HG02938 (cell line): ENCODE results near the gene UPK3BL1.
A peak's percentile ranks its signal among the peaks of the same experiment; 100 is the strongest.
"Not testable (repeated sequence)": the region's sequence is repeated elsewhere in the genome, so short reads cannot be mapped to it uniquely, and the experiment has no call there.

Source experiments
- ATAC-seq: cut with Tn5 transposase; IDR thresholded peaks from one replicate; pipeline ENCODE4 v1.9.1; 2021; ENCODE audit warnings: mild to moderate bottlenecking, moderate library complexity; ENCODE audit not compliant: unreplicated experiment

The UPK3BL1 gene

DNA sequence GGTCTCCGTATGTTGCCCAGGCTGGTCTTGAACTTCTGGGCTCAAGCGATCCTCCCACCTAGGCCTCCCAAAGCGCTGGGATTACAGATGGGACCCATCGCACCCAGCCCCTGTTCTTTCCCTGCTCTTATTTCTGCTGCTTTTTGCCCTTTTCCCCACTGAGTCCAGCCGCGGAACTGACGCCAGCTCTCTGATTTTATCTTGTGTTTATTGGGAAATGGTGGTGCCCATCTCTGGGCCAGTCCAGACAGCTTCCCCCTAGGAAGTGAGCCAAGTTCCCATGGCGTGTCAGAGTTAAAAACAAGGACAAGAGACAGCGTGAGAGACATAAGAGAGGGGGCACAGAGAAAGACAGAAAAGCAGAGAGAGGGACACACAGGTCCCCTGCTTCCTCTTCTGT is 12.0 kb downstream of the UPK3BL1 start:
- ATAC-seq: not testable (repeated sequence)

DNA sequence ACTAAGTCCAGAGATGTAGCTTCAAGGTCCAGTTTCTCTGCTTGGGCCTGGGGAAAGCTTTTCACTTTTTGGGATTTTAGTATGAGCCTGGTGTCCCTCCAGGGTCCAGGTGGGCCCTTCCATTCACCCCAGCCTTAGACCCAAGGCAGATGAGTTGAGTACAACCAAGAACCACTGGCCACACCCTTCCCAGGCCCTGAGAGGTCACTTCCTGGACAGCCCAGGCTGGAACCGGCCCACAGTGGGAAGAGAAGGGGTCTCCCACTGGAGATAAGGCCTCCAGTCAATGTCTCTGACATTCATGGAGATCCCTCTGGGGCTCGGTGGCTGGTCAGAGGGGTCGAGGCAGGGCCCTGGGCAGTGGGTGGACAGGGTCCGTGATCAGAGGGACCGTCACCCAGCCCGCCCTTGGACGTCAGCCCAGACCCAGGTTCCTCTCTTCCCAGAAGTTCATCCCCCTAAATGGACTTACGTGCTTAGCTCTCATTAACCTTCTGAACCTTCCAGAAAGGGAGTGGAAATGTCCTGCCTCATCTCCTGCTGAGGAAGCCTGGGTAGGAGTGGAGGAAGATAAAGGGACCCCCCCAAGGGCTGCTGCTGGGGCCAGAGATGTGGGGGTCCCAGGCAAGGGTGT is 15.2 kb downstream of the UPK3BL1 start:
- not testable (repeated sequence) for ATAC-seq

GRCh38 chr7:102618122-102618521 is 24.5 kb downstream of the UPK3BL1 start:
- not testable (repeated sequence) for ATAC-seq

GRCh38 chr7:102616507-102617125 is 26.0 kb downstream of the UPK3BL1 start, which contains the start of gene RASA4:
TSS of gene RASA4 (minus strand) at chr7:102616756. CDS start at chr7:102616689, 67 bp downstream.
- ATAC-seq: peak; percentile 46

DNA sequence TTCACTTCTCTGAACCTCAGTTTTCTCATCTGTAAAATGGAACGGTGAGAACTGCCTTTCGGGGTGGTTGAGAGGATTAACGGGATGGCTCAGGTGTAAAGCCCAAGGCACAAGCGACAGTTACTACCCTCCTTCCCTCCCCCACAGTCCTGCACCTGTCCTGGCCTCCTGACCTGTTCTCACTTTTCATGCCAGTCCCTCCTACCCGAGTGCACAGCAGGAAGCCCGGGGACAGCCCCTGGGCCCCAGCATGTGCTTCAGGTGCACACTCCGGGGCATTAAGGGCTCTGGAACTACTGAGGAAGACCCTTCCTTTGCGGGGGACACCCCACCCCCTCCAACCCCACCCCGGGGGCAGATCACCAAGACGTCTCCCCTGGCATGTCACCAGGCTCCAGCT is 26.7 kb downstream of the UPK3BL1 start:
- not testable (repeated sequence) for ATAC-seq

DNA sequence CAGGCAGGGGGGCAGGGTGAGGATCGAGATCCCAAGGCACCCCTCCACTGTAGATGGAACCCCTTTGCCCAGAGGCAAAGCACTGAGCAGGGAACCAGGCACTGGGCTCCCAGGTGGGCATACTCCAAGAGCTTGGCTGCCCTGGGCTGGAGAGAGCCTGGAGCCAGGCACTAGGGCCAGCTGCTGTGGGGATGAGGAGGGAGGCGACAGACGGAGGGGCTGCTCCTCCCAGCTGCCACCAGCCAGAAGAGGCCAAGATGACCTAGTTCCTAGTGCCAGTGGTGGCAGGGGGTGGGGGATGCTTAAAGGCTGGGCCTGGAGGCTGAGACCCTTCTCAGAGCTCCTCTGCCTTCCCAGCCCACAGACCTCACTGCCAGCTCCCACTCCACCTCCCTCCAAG is 27.7 kb downstream of the UPK3BL1 start:
- not testable (repeated sequence) for ATAC-seq

DNA sequence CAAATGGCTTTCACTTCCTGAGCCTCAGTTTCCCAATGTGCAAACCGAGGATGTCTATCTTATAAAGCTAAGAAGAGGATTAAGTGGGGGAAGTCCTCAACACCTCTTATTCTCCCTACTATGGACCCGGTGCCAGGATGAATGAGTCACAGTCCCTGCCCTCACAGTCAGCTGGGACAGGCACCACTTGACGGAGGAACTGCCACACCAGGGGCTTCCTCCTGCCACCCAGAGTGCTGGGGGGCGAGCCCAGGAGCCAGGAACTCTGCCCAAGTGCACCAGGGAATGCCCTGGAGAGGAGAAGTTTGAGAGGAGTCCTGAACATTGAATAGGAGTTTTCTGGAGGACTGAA is 28.3 kb downstream of the UPK3BL1 start:
- peak; percentile 14 for ATAC-seq

GRCh38 chr7:102613575-102614345 is 28.8 kb downstream of the UPK3BL1 start:
- ATAC-seq: peak; percentile 61

- not testable (repeated sequence) for ATAC-seq
Observed at GRCh38 chr7:102611675-102612325, 30.8 kb downstream of the UPK3BL1 start.

- ATAC-seq: peak; percentile 36
Observed at GRCh38 chr7:102611013-102611674, 31.4 kb downstream of the UPK3BL1 start.

DNA sequence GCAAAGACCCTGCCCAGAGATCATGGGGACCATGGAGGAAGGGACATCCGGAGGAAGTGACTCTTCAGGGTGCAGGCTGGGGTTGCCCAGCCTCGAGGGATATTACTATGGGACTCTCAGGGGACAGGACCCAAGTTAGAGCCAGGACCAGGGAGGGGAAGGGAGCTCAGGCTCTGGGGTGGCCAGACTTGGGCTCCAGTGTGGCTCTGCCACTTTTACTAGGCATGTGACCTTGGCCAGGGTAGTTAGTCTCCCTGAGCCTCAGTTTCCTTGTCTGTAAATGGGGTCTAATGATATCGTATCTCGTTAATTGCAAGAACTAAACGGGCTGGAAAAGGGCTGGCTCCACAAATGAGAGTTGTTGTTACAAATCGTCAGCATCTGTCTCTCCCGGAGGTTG is 32.1 kb downstream of the UPK3BL1 start:
- not testable (repeated sequence) for ATAC-seq

- ATAC-seq: not testable (repeated sequence)
Observed at GRCh38 chr7:102609734-102610133, 32.9 kb downstream of the UPK3BL1 start.

DNA sequence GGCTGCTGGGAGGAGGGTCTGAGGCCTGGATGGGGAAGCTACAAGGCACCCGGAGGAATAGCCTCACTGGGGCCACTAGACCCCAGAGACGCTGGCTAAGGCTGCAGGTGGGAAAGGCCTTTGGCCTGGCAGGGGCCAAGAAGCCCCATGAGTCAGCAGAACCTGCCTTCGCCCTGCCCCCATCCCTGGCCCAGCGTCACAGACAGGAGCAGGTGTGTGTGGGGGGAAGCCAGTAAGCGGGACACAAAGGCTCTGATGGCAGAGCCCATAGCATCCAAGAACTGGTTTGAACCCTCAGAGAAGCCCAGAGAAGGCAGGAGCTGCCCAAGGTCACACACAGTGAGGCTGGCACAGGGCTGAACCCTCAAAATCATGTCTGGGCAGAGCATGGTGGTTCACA is 35.7 kb downstream of the UPK3BL1 start:
- ATAC-seq: not testable (repeated sequence)

DNA sequence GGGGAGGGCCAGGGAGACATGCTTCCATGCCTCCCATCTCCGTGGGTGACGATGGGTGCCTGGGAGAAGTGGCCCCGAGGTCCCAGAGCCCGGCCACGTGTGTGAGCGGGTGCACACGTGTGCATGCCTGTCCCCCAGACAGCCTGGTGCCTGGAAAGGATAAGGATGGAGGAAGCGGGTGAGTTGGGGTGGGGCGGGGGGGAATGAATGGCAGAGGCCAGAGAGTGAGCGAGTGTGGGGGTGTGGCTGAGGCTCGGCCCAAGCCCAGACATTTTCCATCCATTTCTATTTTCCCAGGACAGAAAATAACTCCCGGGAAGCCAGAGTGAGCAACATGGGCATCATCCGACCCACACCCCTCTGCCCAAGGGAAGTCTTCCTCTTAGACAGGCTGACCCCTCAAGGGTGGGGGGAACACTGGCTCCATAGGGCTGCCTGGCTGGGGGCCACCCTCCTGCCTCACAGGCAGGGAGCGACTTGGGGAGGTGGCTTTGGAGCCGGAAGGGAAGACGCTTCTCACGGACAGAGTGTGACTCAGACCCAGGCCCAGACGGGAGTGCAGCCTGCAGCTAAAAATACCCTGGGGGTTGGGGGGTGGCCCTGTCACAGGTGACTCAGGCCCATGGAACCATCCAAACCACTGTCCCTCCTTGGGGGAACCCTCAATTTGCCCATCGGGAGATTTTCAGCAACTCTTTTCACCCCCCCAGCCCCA is 38.0 kb downstream of the UPK3BL1 start:
- ATAC-seq: not testable (repeated sequence)

DNA sequence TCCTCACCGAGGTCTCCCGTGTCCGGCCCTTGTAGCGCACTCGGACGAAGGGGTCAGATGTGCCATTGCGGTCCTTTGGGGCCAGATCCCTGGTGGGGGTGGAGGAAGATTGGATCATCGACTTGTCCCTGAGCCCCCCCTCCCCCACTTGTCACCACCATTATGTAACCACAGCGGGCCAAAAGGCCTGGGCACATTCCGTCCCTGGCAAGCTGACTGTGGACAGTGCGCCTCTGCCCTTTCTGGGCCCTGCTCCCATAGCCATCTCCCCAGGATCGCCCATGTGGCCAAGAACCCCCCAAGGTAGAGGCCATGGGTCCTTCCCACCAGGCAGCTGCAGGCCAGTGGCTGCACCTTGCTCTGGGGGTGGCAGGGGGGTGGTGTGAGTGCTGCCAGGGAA is 40.3 kb downstream of the UPK3BL1 start:
- not testable (repeated sequence) for ATAC-seq

- not testable (repeated sequence) for ATAC-seq
Observed at GRCh38 chr7:102599699-102600098, 42.9 kb downstream of the UPK3BL1 start.

- ATAC-seq: not testable (repeated sequence)
Observed at GRCh38 chr7:102596036-102596435, 46.6 kb downstream of the UPK3BL1 start.

DNA sequence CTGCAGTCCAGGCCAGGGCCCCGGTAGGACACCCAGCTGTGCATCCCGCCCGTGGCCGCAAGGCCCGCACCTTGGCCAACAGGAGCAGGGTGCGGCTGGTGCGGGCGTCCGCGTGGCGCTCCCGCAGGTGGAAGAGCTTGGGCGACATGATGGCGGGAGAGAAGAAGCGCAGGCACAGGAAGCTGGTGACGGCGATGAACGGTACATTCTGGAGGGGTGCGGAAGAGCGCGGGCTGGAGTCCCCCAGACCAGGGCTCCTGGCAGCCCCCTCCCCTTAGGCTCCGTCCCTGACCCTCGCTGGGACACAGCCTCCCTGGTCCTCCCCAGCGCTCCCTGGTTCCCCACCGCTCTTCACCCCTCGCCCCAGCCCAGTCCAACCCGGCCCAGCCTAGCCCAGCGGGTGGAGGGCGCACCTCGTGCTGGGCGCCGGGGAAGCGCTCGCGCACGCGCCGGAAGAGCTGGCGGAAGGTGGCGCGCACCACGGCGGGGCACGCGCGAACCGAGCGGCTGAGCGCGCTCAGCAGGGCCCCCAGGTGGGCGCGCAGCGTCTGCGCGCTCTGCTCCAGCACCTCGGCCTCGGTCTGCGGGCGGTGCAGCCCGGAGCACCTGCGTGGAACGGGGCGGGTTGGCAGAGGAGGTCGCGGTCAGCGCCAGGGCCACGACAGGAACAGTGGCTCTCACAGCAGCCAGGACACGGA is 48.8 kb downstream of the UPK3BL1 start:
- ATAC-seq: peak; percentile 34

DNA sequence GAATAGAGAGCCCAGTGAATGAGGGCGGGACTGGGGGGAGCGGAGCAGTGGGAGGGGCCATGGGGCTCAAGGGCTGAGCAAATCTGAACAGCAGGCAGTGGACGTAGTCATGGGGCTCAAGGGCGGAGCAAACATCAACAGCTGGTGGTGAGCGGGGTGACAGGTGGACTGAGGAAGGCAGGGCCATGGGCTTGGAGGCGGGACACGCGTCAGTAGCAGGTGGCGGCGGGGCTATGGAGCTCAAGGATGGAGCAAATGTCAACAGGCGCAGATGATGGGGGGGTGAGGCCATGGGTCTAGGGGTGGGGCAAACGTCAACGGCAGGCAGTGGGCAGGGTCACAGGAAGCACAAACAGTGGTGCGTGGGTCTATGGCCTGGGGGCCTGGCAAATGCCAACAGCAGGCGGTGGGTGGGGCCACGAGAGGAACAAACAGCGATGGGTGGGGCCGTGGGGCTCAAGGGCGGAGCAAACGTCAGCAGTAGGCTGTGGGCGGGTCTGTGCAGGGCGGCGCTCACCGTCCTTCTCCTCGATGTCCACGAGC is 50.0 kb downstream of the UPK3BL1 start:
- ATAC-seq: peak; percentile 46
